CD14-positive monocyte (primary cell): ENCODE measurements around the gene CCNT2. TPM values are rescaled to one million over a fixed set of nuclear protein-coding genes. Genes with fewer than 3 reads are reported as not detected.

Source experiments
- DNase-seq, 3 donors: peaks; one replicate each; pipeline ENCODE4 v3.0.0-alpha.2; 2011 to 2022
- H2AFZ ChIP-seq: 2 replicates; pipeline ENCODE4 v1.6.0; 2012; ENCODE audit warnings: mild to moderate bottlenecking, low read depth, low read length, inconsistent platforms; ENCODE audit not compliant: insufficient read depth, poor library complexity, severe bottlenecking
- H3K27ac ChIP-seq, 2 donors: 1 replicate in 1 of 2; 2 replicates in 1 of 2; pipeline ENCODE4 v1.5.1; 2012 to 2013; ENCODE audit warnings: low read length in 2 of 2, control low read depth in 1 of 2, inconsistent platforms in 1 of 2, low read depth in 1 of 2, mild to moderate bottlenecking in 1 of 2
- H3K27me3 ChIP-seq, 2 donors: one replicate each; pipeline versions ENCODE4 v1.6.0 to v1.6.1; 2011 to 2013; ENCODE audit warnings: low read length in 2 of 2; ENCODE audit not compliant: control insufficient read depth in 2 of 2, insufficient read depth in 2 of 2
- H3K36me3 ChIP-seq, 2 donors: replicated peaks in 1 of 2; 1 replicate in 1 of 2; 2 replicates in 1 of 2; pipeline versions ENCODE4 v1.5.1 to v1.6.1; 2012 to 2013; ENCODE audit warnings: low read length in 2 of 2, control low read depth in 1 of 2, inconsistent platforms in 1 of 2, mild to moderate bottlenecking in 1 of 2; ENCODE audit not compliant: insufficient read depth in 2 of 2, control insufficient read depth in 1 of 2
- H3K4me1 ChIP-seq, 2 donors: 1 replicate in 1 of 2; 2 replicates in 1 of 2; pipeline versions ENCODE4 v1.5.1 to v1.6.1; 2012 to 2013; ENCODE audit warnings: low read length in 2 of 2, control low read depth in 1 of 2, inconsistent platforms in 1 of 2, mild to moderate bottlenecking in 1 of 2, moderate library complexity in 1 of 2; ENCODE audit not compliant: insufficient read depth in 2 of 2, control insufficient read depth in 1 of 2
- H3K4me2 ChIP-seq: replicated peaks from 2 replicates; pipeline ENCODE3; 2012; ENCODE audit warnings: low read length, moderate library complexity, mild to moderate bottlenecking; ENCODE audit not compliant: poor library complexity, severe bottlenecking; ENCODE audit errors: extremely low read depth
- H3K4me3 ChIP-seq, 3 experiments: fragments of 200-600 bp in 1 of 3; sonication (generic) in 1 of 3; replicated peaks in 1 of 3; 1 replicate in 2 of 3; 2 replicates in 1 of 3; pipeline ENCODE4 v1.5.1; 2011 to 2013; ENCODE audit warnings: low read length in 3 of 3, mild to moderate bottlenecking in 3 of 3, control low read depth in 2 of 3, low read depth in 2 of 3, inconsistent platforms in 1 of 3, moderate library complexity in 1 of 3
- H3K79me2 ChIP-seq: 2 replicates; pipeline ENCODE4 v1.6.0; 2012; ENCODE audit warnings: mild to moderate bottlenecking, control low read depth, inconsistent platforms, low read length, moderate library complexity; ENCODE audit not compliant: insufficient read depth
- H3K9ac ChIP-seq: 2 replicates; pipeline ENCODE4 v1.6.0; 2017; ENCODE audit warnings: low read length, mild to moderate bottlenecking; ENCODE audit not compliant: insufficient read depth, poor library complexity, severe bottlenecking
- H3K9me3 ChIP-seq, 2 donors: replicated peaks in 1 of 2; 1 replicate in 1 of 2; 2 replicates in 1 of 2; pipeline versions ENCODE4 v1.5.1 to v1.6.1; 2012 to 2013; ENCODE audit warnings: low read length in 2 of 2, control low read depth in 1 of 2; ENCODE audit not compliant: control insufficient read depth in 1 of 2, insufficient read depth in 1 of 2
- H4K20me1 ChIP-seq: 2 replicates; pipeline ENCODE4 v1.6.0; 2012; ENCODE audit warnings: mild to moderate bottlenecking, low read length, control low read depth, moderate library complexity; ENCODE audit not compliant: insufficient read depth
- H3K27ac Mint-ChIP-seq, 7 donors: one replicate each; pipeline ENCODE4 v1.8.0; 2020; ENCODE audit warnings: mild to moderate bottlenecking in 7 of 7, mixed read lengths in 7 of 7, moderate library complexity in 6 of 7, inconsistent platforms in 2 of 7
- H3K27me3 Mint-ChIP-seq, 3 donors: one replicate each; pipeline ENCODE4 v1.8.0; 2021 to 2022; ENCODE audit warnings: low read depth in 3 of 3, mild to moderate bottlenecking in 3 of 3, mixed read lengths in 3 of 3, moderate library complexity in 3 of 3, inconsistent platforms in 1 of 3
- H3K36me3 Mint-ChIP-seq, 2 donors: one replicate each; pipeline ENCODE4 v1.8.0; 2020; ENCODE audit warnings: mixed read lengths in 2 of 2, inconsistent platforms in 1 of 2, mild to moderate bottlenecking in 1 of 2
- H3K4me1 Mint-ChIP-seq: one replicate; pipeline ENCODE4 v1.8.0; 2020; ENCODE audit warnings: mild to moderate bottlenecking, mixed read lengths
- H3K4me3 Mint-ChIP-seq, 2 donors: one replicate each; pipeline ENCODE4 v1.8.0; 2020; ENCODE audit warnings: mild to moderate bottlenecking in 2 of 2, mixed read lengths in 2 of 2, moderate library complexity in 1 of 2
- H3K9me3 Mint-ChIP-seq, 7 donors: one replicate each; pipeline ENCODE4 v1.8.0; 2020 to 2022; ENCODE audit warnings: mixed read lengths in 7 of 7, mild to moderate bottlenecking in 6 of 7, moderate library complexity in 6 of 7, inconsistent platforms in 2 of 7
- WGBS: methylation state at CpG from one replicate; pipeline ENCODE4 v1.1.5; 2013; ENCODE audit warnings: missing lambda C conversion rate; ENCODE audit not compliant: insufficient coverage; 5-methylcytosine and 5-hydroxymethylcytosine counted together
- intact Hi-C, 2 donors: fragments of 100-400 bp; cut with micrococcal nuclease; formaldehyde crosslinking; loops; one replicate each; pipeline versions ENCODE4 v1.15.0 to v1.15.1; 2023
- polyA plus RNA-seq, 3 donors: library from polyadenylated mRNA; depleted of rRNA in 1 of 3; unstranded in 2 of 3; stranded (reverse) in 1 of 3; fragments of 300-500 nt in 2 of 3; fragments of >200 nt in 1 of 3; fragmentation: Illumina TruSeq in 2 of 3; gene quantifications; 1 replicate in 2 of 3; 2 replicates in 1 of 3; pipeline ENCODE4 v1.2.3, GENCODE V29; 2012 to 2021
- TF ChIP-seq, protein P1 (sequence below): fragments of 200-600 bp; IDR thresholded peaks from one replicate; pipeline ENCODE4 v1.8.0; 2022; ENCODE audit warnings: antibody characterized with exemption, mild to moderate bottlenecking

CCNT2 gene
- polyA plus RNA-seq, 3 donors: 8.3 to 20.5 (median 12.2) TPM

DNA sequence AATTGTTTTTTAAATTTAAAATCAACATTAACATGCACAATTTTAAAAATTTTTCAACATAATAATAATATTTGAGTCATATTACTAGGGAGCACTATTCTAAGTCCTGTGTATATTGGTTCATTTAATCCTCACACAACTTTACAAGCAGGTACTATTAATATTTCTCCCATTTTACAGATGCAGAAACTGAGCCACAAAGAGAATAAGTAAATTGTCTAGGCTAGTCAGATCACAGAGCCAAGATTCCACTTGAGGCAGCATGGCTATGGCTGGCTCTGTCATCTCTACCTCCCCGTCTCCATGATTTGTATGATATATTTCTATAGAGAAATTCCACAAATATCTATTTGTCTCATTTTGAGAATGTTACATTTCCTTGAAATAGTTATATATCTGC, 15.1 kb downstream of the CCNT2 start:
- peaks cover 17% of the 10 kb centered on the region in 2 donors for H3K4me1 ChIP-seq
- no peaks in the 10 kb centered on the region for H3K9me3 Mint-ChIP-seq
- H3K27me3 ChIP-seq: no peaks in the 10 kb centered on the region
- H3K79me2 ChIP-seq: peaks cover 98% of the 10 kb centered on the region
- intact Hi-C loops: no loop called here
- peaks cover 18 to 46% of the 10 kb centered on the region in 2 donors for H3K36me3 ChIP-seq
- no peak overlapping the region for H3K9ac ChIP-seq
- no peak overlapping the region for H3K4me3 ChIP-seq
- TF ChIP-seq, protein P1, sequence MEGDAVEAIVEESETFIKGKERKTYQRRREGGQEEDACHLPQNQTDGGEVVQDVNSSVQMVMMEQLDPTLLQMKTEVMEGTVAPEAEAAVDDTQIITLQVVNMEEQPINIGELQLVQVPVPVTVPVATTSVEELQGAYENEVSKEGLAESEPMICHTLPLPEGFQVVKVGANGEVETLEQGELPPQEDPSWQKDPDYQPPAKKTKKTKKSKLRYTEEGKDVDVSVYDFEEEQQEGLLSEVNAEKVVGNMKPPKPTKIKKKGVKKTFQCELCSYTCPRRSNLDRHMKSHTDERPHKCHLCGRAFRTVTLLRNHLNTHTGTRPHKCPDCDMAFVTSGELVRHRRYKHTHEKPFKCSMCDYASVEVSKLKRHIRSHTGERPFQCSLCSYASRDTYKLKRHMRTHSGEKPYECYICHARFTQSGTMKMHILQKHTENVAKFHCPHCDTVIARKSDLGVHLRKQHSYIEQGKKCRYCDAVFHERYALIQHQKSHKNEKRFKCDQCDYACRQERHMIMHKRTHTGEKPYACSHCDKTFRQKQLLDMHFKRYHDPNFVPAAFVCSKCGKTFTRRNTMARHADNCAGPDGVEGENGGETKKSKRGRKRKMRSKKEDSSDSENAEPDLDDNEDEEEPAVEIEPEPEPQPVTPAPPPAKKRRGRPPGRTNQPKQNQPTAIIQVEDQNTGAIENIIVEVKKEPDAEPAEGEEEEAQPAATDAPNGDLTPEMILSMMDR: no peak
- H3K27me3 Mint-ChIP-seq: no peaks in the 10 kb centered on the region
- H3K4me1 Mint-ChIP-seq: peaks cover 34% of the 10 kb centered on the region
- H3K4me3 Mint-ChIP-seq: no peak overlapping the region
- no peak for DNase-seq
- H3K27ac Mint-ChIP-seq: peak overlapping the region in 2 of 7 donors; percentile 4 to 35
- peaks cover 100% of the 10 kb centered on the region for H4K20me1 ChIP-seq
- H3K9me3 ChIP-seq: no peaks in the 10 kb centered on the region
- peak overlapping the region in 1 of 2 donors; percentile 59 for H3K27ac ChIP-seq
- H3K36me3 Mint-ChIP-seq: peaks cover 20 to 37% of the 10 kb centered on the region in 2 donors
- H3K4me2 ChIP-seq: no peak overlapping the region
- WGBS: no CpG with 5 or more reads among the region's 1 CpG
- H2AFZ ChIP-seq: no peak overlapping the region

DNA sequence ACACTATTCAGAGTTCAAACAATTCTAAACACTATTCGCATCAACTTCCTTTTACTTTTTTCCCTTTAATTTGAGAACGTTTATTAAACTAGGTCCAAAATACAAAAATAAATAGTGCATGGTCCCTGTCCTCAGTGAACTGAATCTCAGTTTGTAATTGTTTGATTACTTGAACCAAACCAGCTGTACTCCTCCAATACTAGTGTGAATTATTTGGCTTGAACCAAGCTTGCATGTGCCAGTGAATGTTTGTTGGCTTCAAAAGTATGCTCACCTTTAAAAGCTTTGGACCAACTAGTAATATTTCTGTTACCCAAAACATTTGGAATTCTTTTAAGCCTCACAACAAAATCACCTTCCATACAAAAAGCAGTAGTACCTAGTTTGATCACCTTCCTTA, 15.5 kb downstream of the CCNT2 start:
- Histone ChIP-seq H2AFZ (no peak overlapping the region), H3K9ac (no peak overlapping the region), H3K27me3 (no peaks in the 10 kb centered on the region), H3K9me3 (no peaks in the 10 kb centered on the region), H3K4me2 (peak overlapping the region; percentile 23), H3K27ac (peak overlapping the region in 1 of 2 donors; percentile 59), H3K4me3 (peak overlapping the region in 1 of 3 experiments; percentile 15), H3K79me2 (peaks cover 98% of the 10 kb centered on the region), H4K20me1 (peaks cover 98% of the 10 kb centered on the region), H3K4me1 (peaks cover 17% of the 10 kb centered on the region in 2 donors), H3K36me3 (peaks cover 19 to 50% of the 10 kb centered on the region in 2 donors)
- Mint-ChIP-seq H3K36me3 (peaks cover 23 to 40% of the 10 kb centered on the region in 2 donors), H3K4me1 (peaks cover 34% of the 10 kb centered on the region), H3K27me3 (no peaks in the 10 kb centered on the region), H3K27ac (peak overlapping the region in 4 of 7 donors; percentile 4 to 83 (median 55)), H3K9me3 (no peaks in the 10 kb centered on the region), H3K4me3 (no peak overlapping the region)
- TF ChIP-seq, protein P1: no peak
- intact Hi-C loops: no loop called here
- no CpG with 5 or more reads among the region's 2 CpGs for WGBS
- no peak for DNase-seq
